HepG2 (cell line): Measurements from ENCODE around the gene STRN3. TPM values are rescaled to one million over a fixed set of nuclear protein-coding genes. Genes with fewer than 3 reads are reported as not detected.
A peak's percentile ranks its signal among the peaks of the same experiment; 100 is the strongest.

ENCODE experiments used
- DNMT1 ChIP-seq: sonication (generic); formaldehyde crosslinking; IDR thresholded peaks from 2 replicates; pipeline ENCODE4 v1.5.1; 2020; ENCODE audit warnings: mild to moderate bottlenecking, missing genetic modification reagents
- EED ChIP-seq: sonication (generic); formaldehyde crosslinking; IDR thresholded peaks from 2 replicates; pipeline ENCODE4 v1.5.0; 2020; ENCODE audit warnings: mild to moderate bottlenecking, missing genetic modification reagents
- GPN1 ChIP-seq: sonication (generic); formaldehyde crosslinking; IDR thresholded peaks from 2 replicates; pipeline ENCODE4 v1.5.1; 2020; ENCODE audit warnings: missing genetic modification reagents, borderline replicate concordance
- HNRNPL ChIP-seq: fragments of 200-400 bp; formaldehyde crosslinking; IDR thresholded peaks from 2 replicates; pipeline ENCODE4 v1.6.1; 2017; ENCODE audit warnings: mild to moderate bottlenecking, low read depth, low read length
- IKZF5 ChIP-seq: IDR thresholded peaks from 2 replicates; pipeline ENCODE4 v1.6.1; 2018; ENCODE audit warnings: missing genetic modification reagents, mild to moderate bottlenecking, missing compliant biosample characterization
- KMT2A ChIP-seq: sonication (generic); formaldehyde crosslinking; IDR thresholded peaks from 2 replicates; pipeline ENCODE4 v1.4.0; 2020; ENCODE audit warnings: missing genetic modification reagents
- MAFF ChIP-seq: IDR thresholded peaks from 2 replicates; pipeline ENCODE4 v1.6.1; 2011; ENCODE audit warnings: low read depth, low read length, improper control_type of control experiment
- NFYC ChIP-seq: IDR thresholded peaks from 2 replicates; pipeline ENCODE4 v1.6.1; 2016; ENCODE audit warnings: missing genetic modification reagents, missing compliant biosample characterization
- PHF5A ChIP-seq: IDR thresholded peaks from one replicate; pipeline ENCODE4 v1.6.1; 2018; ENCODE audit warnings: low read depth, missing genetic modification reagents; ENCODE audit not compliant: unreplicated experiment
- POLR2G ChIP-seq: fragments of 200-400 bp; formaldehyde crosslinking; IDR thresholded peaks from 2 replicates; pipeline ENCODE4 v1.6.1; 2018; ENCODE audit warnings: mild to moderate bottlenecking, low read depth, low read length, moderate library complexity
- SETDB1 ChIP-seq: sonication (generic); formaldehyde crosslinking; IDR thresholded peaks from 2 replicates; pipeline ENCODE4 v1.5.1; 2020; ENCODE audit warnings: missing genetic modification reagents, mild to moderate bottlenecking, borderline replicate concordance
- SIN3A ChIP-seq: IDR thresholded peaks from 2 replicates; pipeline ENCODE4 v1.6.1; 2011; ENCODE audit warnings: low read depth, mild to moderate bottlenecking, control low read depth, low read length, borderline replicate concordance
- ZBTB49 ChIP-seq: sonication (generic); formaldehyde crosslinking; IDR thresholded peaks from 2 replicates; pipeline ENCODE4 v1.4.0; 2020; ENCODE audit warnings: missing genetic modification reagents, borderline replicate concordance
- ZFP36L1 ChIP-seq: sonication (generic); formaldehyde crosslinking; IDR thresholded peaks from 2 replicates; pipeline ENCODE4 v1.8.0; 2022; ENCODE audit warnings: mild to moderate bottlenecking, missing genetic modification reagents, moderate library complexity
- ZNF468 ChIP-seq: sonication (generic); formaldehyde crosslinking; IDR thresholded peaks from 2 replicates; pipeline ENCODE4 v1.8.0; 2022; ENCODE audit warnings: mild to moderate bottlenecking, moderate library complexity, missing genetic modification reagents
- ZNF703 ChIP-seq: sonication (generic); formaldehyde crosslinking; IDR thresholded peaks from 2 replicates; pipeline ENCODE4 v1.5.1; 2020; ENCODE audit warnings: missing genetic modification reagents, mild to moderate bottlenecking, moderate library complexity, borderline replicate concordance
- ZNF883 ChIP-seq: sonication (generic); formaldehyde crosslinking; IDR thresholded peaks from 2 replicates; pipeline ENCODE4 v1.5.1; 2020; ENCODE audit warnings: mild to moderate bottlenecking, missing genetic modification reagents; ENCODE audit errors: not compliant biosample characterization
- ZSCAN20 ChIP-seq: sonication (generic); formaldehyde crosslinking; IDR thresholded peaks from 2 replicates; pipeline ENCODE4 v1.4.0; 2020; ENCODE audit warnings: missing genetic modification reagents, mild to moderate bottlenecking, borderline replicate concordance
- ZSCAN22 ChIP-seq: sonication (generic); formaldehyde crosslinking; IDR thresholded peaks from 2 replicates; pipeline ENCODE4 v1.4.0; 2020; ENCODE audit warnings: mild to moderate bottlenecking, missing genetic modification reagents
- ZUFSP ChIP-seq: sonication (generic); formaldehyde crosslinking; IDR thresholded peaks from 2 replicates; pipeline ENCODE4 v1.9.0; 2021; ENCODE audit warnings: missing genetic modification reagents, mild to moderate bottlenecking, borderline replicate concordance
- ZXDC ChIP-seq: sonication (generic); formaldehyde crosslinking; IDR thresholded peaks from 2 replicates; pipeline ENCODE4 v1.5.0; 2020; ENCODE audit warnings: mild to moderate bottlenecking, missing genetic modification reagents
- polyA plus RNA-seq, 8 experiments: library from polyadenylated mRNA; depleted of rRNA in 3 of 8; stranded (reverse) in 7 of 8; unstranded in 1 of 8; fragments of >200 nt; fragmentation: Illumina TruSeq in 4 of 8; extraction: Trizol in 4 of 8; gene quantifications; 2 replicates each; pipeline versions ENCODE4 v1.2.1 to v1.2.3, GENCODE V29; 2011 to 2016; ENCODE audit warnings: low read depth in 4 of 8, missing spikeins in 1 of 8, mixed read lengths in 1 of 8; ENCODE audit not compliant: insufficient read depth in 1 of 8
- total RNA-seq, 5 experiments: library from RNA; depleted of rRNA; stranded (reverse); fragments of >200 nt; fragmentation: Illumina TruSeq; extraction: Trizol; gene quantifications; 2 replicates each; pipeline ENCODE4 v1.2.3, GENCODE V29; 2016; ENCODE audit warnings: low read depth in 1 of 5

Gene STRN3
- total and polyA plus RNA-seq, 2 of the 13 experiments (the other 11 are each of a cell fraction or from before 2014, with no cell fraction given) = 49.4 to 123 TPM

- TF ChIP-seq ZXDC (CRISPR knock-in tag) = peak; percentile 98
- TF ChIP-seq ZNF703 (CRISPR knock-in tag) = peak; percentile 91
- TF ChIP-seq SETDB1 (CRISPR knock-in tag) = 0 out of 2 replicates have a peak, but pooled peaks have one; percentile 40
- TF ChIP-seq ZBTB49 (CRISPR knock-in tag) = no peak
- 0 out of 2 replicates have a peak, but pooled peaks have one; percentile 96 for TF ChIP-seq ZUFSP (CRISPR knock-in tag)
- 0 out of 2 replicates have a peak, but pooled peaks have one; percentile 78 for TF ChIP-seq DNMT1 (CRISPR knock-in tag)
- TF ChIP-seq GPN1 = peak; percentile 63; the same call in 1 of the 2 replicates
- peak; percentile 90; the same call in 1 of the 2 replicates for TF ChIP-seq ZFP36L1 (CRISPR knock-in tag)
- peak; percentile 30 for TF ChIP-seq IKZF5 (CRISPR knock-in tag)
- no peak for TF ChIP-seq ZSCAN22 (CRISPR knock-in tag)
- TF ChIP-seq HNRNPL = no peak
- TF ChIP-seq KMT2A (CRISPR knock-in tag) = peak; percentile 90
- TF ChIP-seq ZSCAN20 (CRISPR knock-in tag) = peak; percentile 97
- peak; percentile 95 for TF ChIP-seq POLR2G
- TF ChIP-seq PHF5A (CRISPR knock-in tag) = peak; percentile 89
- no peak for TF ChIP-seq MAFF
- peak; percentile 76 for TF ChIP-seq ZNF883 (CRISPR knock-in tag)
- peak; percentile 83 for TF ChIP-seq EED
- TF ChIP-seq ZNF468 = no peak; the same call in none of the 2 replicates
- TF ChIP-seq SIN3A = peak; percentile 64; the same call in 1 of the 2 replicates
- no peak; the same call in none of the 2 replicates for TF ChIP-seq NFYC
Measured at GRCh38 chr14:30874120-30874998, 151.8 kb downstream of the STRN3 start, which contains the start of gene COCH (continued).
